PC-3 (cell line): ENCODE results near the gene SNX11. TPM values are rescaled to one million over a fixed set of nuclear protein-coding genes. Genes with fewer than 3 reads are reported as not detected.
A peak's percentile ranks its signal among the peaks of the same experiment; 100 is the strongest.

Source experiments
- ATAC-seq: fragments of 200-7000 bp; cut with Tn5 transposase; 2 replicates; pipeline ENCODE4 v1.9.1; 2020; ENCODE audit warnings: mild to moderate bottlenecking, moderate library complexity
- BruUV-seq: library from RNA; stranded (reverse); fragments of 400-500 nt; replicated peaks from 2 replicates; lab custom pipeline; 2021; lab: Mats Ljungman, UMichigan
- CTCF ChIA-PET: fragments of 300-600 bp; sonication (Branson Sonifier 250); formaldehyde crosslinking; loops from one replicate; lab custom pipeline; 2022; ENCODE audit warnings: antibody characterized with exemption; lab: Charles Lee
- POLR2A ChIA-PET: fragments of 300-600 bp; sonication (Branson Sonifier 250); formaldehyde crosslinking; loops from one replicate; lab custom pipeline; 2022; ENCODE audit warnings: antibody characterized with exemption; ENCODE audit not compliant: unreplicated experiment; lab: Charles Lee
- DNase-seq: peaks from one replicate; pipeline ENCODE4 v3.0.0-alpha.2; 2015
- H2AFZ ChIP-seq: fragments of 300-600 bp; sonication (generic); 2 replicates; pipeline ENCODE4 v1.6.0; 2016; ENCODE audit warnings: antibody characterized with exemption, low read length
- H3F3A ChIP-seq: fragments of 300-600 bp; sonication (generic); one replicate; pipeline ENCODE4 v1.6.0; 2017; ENCODE audit warnings: antibody characterized with exemption, low read length, control low read depth, mild to moderate bottlenecking; ENCODE audit not compliant: unreplicated experiment
- H3K27ac ChIP-seq: fragments of 300-600 bp; sonication (generic); 2 replicates; pipeline ENCODE4 v1.5.1; 2016; ENCODE audit warnings: mild to moderate bottlenecking, low read length
- H3K27me3 ChIP-seq: fragments of 300-600 bp; sonication (generic); 2 replicates; pipeline ENCODE4 v1.6.1; 2016; ENCODE audit warnings: low read length, mixed read lengths
- H3K36me3 ChIP-seq: fragments of 300-600 bp; sonication (generic); 2 replicates; pipeline ENCODE4 v1.6.1; 2016; ENCODE audit warnings: low read depth, mixed run types, low read length, mixed read lengths
- H3K4me1 ChIP-seq: fragments of 300-600 bp; sonication (generic); 2 replicates; pipeline ENCODE4 v1.5.1; 2016; ENCODE audit warnings: low read length; ENCODE audit not compliant: insufficient read depth
- H3K4me2 ChIP-seq: fragments of 300-600 bp; sonication (generic); 2 replicates; pipeline ENCODE4 v1.6.0; 2016; ENCODE audit warnings: low read length
- H3K4me3 ChIP-seq: fragments of 300-600 bp; sonication (generic); 2 replicates; pipeline ENCODE4 v1.5.1; 2016; ENCODE audit warnings: mild to moderate bottlenecking, low read length, mixed read lengths
- H3K79me2 ChIP-seq: fragments of 300-600 bp; sonication (generic); 2 replicates; pipeline ENCODE4 v1.6.1; 2017; ENCODE audit warnings: low read length, mixed read lengths
- H3K9ac ChIP-seq: fragments of 300-600 bp; sonication (generic); 2 replicates; pipeline ENCODE4 v1.6.0; 2016; ENCODE audit warnings: mild to moderate bottlenecking, low read length
- H3K9me2 ChIP-seq: fragments of 300-600 bp; sonication (generic); replicated peaks from 2 replicates; pipeline ENCODE4 v1.6.1; 2016; ENCODE audit warnings: mixed run types, low read length, mixed read lengths
- H3K9me3 ChIP-seq: fragments of 300-600 bp; sonication (generic); 2 replicates; pipeline ENCODE4 v1.6.1; 2016; ENCODE audit warnings: low read length, mixed read lengths
- H4K20me1 ChIP-seq: fragments of 300-600 bp; sonication (generic); 2 replicates; pipeline ENCODE4 v1.6.1; 2016; ENCODE audit warnings: low read length, mixed read lengths
- CTCF ChIP-seq: fragments of 300-600 bp; sonication (generic); conservative IDR thresholded peaks from 2 replicates; pipeline ENCODE4 v1.5.1; 2017; ENCODE audit warnings: antibody characterized with exemption, low read depth, mild to moderate bottlenecking, low read length
- EZH2 ChIP-seq: fragments of 300-600 bp; sonication (generic); IDR thresholded peaks from one replicate; pipeline ENCODE4 v1.6.1; 2017; ENCODE audit warnings: antibody characterized with exemption, mild to moderate bottlenecking, low read length; ENCODE audit not compliant: unreplicated experiment
- EZH2phosphoT487 ChIP-seq: fragments of 300-600 bp; sonication (generic); IDR thresholded peaks from 2 replicates; pipeline ENCODE4 v1.6.1; 2018; ENCODE audit warnings: mild to moderate bottlenecking, antibody characterized with exemption, low read length, borderline replicate concordance
- intact Hi-C: fragments of 100-400 bp; cut with micrococcal nuclease; formaldehyde crosslinking; loops from 2 replicates; pipeline ENCODE4 v1.9.0; 2023
- total RNA-seq: library from RNA; depleted of rRNA; stranded (reverse); fragments of >200 nt; gene quantifications from 2 replicates; pipeline ENCODE4 v1.2.3, GENCODE V29; 2014

Gene SNX11
- total RNA-seq, 1 experiment from 2014 or later, result 17.7 TPM

- no peaks in the 10 kb centered on the region for H4K20me1 ChIP-seq
- intact Hi-C loops, result no loop called here
- H3K36me3 ChIP-seq, result peaks cover under 1% of the 10 kb centered on the region; the same call in 1 of the 2 replicates
- H3K9me3 ChIP-seq, result no peaks in the 10 kb centered on the region
- H3K27me3 ChIP-seq, result no peaks in the 10 kb centered on the region
- H3K4me3 ChIP-seq, result no peak overlapping the region
- POLR2A ChIA-PET, result no interaction called here
- H3F3A ChIP-seq, result no peaks in the 10 kb centered on the region
- H3K9ac ChIP-seq, result no peak overlapping the region
- peak; percentile 90 for ATAC-seq
- CTCF ChIA-PET, result interaction anchor here (0.6 kb wide), 1 partner anchor 16 kb away, joined by 7 read pairs; no protein-coding TSS in a partner anchor
- H3K79me2 ChIP-seq, result no peaks in the 10 kb centered on the region
- 0 out of 2 replicates have a peak overlapping the region, but pooled peaks have one; percentile 1 for H3K4me2 ChIP-seq
- BruUV-seq, result no TSS peak
- H3K4me1 ChIP-seq, result peaks cover 15% of the 10 kb centered on the region
- no peaks in the 10 kb centered on the region for H3K9me2 ChIP-seq
- H3K27ac ChIP-seq, result no peak overlapping the region
- no peak for TF ChIP-seq CTCF
- TF ChIP-seq EZH2phosphoT487, result no peak
- no peak for TF ChIP-seq EZH2
- DNase-seq, result peak; percentile 87
- H2AFZ ChIP-seq, result no peak overlapping the region
Measured at GRCh38 chr17:48127371-48128051, 19.9 kb downstream of the SNX11 start.

GRCh38 chr17:48128400-48128799 is 20.8 kb downstream of the SNX11 start:
- CTCF ChIA-PET, result interaction anchor here (1.1 kb wide), 1 partner anchor 48 kb away, joined by 4 read pairs; no protein-coding TSS in a partner anchor
- H3K79me2 ChIP-seq, result no peaks in the 10 kb centered on the region
- no peak overlapping the region for H3K27ac ChIP-seq
- no peak for TF ChIP-seq EZH2phosphoT487
- no peak for TF ChIP-seq EZH2
- TF ChIP-seq CTCF, result no peak
- H3K9me3 ChIP-seq, result no peaks in the 10 kb centered on the region
- H3K4me2 ChIP-seq, result no peak overlapping the region
- no peaks in the 10 kb centered on the region for H3K27me3 ChIP-seq
- no peak for DNase-seq
- no peaks in the 10 kb centered on the region for H4K20me1 ChIP-seq
- intact Hi-C loops, result no loop called here
- ATAC-seq, result no peak
- H3K9me2 ChIP-seq, result no peaks in the 10 kb centered on the region
- H3F3A ChIP-seq, result no peaks in the 10 kb centered on the region
- H3K9ac ChIP-seq, result no peak overlapping the region
- H2AFZ ChIP-seq, result no peak overlapping the region
- H3K4me1 ChIP-seq, result peaks cover 15% of the 10 kb centered on the region
- POLR2A ChIA-PET, result no interaction called here
- H3K36me3 ChIP-seq, result no peaks in the 10 kb centered on the region; the same call in 1 of the 2 replicates
- H3K4me3 ChIP-seq, result no peak overlapping the region
- no TSS peak for BruUV-seq

- Histone ChIP-seq H3K36me3 (no peaks in the 10 kb centered on the region), H3K9me2 (no peaks in the 10 kb centered on the region), H3K4me1 (peaks cover 15% of the 10 kb centered on the region), H3K4me2 (no peak overlapping the region), H2AFZ (no peak overlapping the region), H3K27ac (no peak overlapping the region), H3K9ac (no peak overlapping the region), H3K27me3 (no peaks in the 10 kb centered on the region), H3K79me2 (no peaks in the 10 kb centered on the region), H3K4me3 (no peak overlapping the region), H3K9me3 (no peaks in the 10 kb centered on the region), H4K20me1 (no peaks in the 10 kb centered on the region), H3F3A (no peaks in the 10 kb centered on the region)
- DNase-seq (no peak), ATAC-seq (no peak)
- TF ChIP-seq EZH2, result no peak
- no peak for TF ChIP-seq EZH2phosphoT487
- no peak for TF ChIP-seq CTCF
- CTCF ChIA-PET, result interaction anchor here (0.6 to 1.1 kb wide), 5 partner anchors 50 to 133 kb away, joined by 3 to 6 read pairs (median 4); no protein-coding TSS in a partner anchor
- POLR2A ChIA-PET, result no interaction called here
- intact Hi-C loops, result loop anchor here (2.0 kb wide), 1 partner anchor 29 kb away; the partner anchor contains the start of gene CBX1
- BruUV-seq, result no TSS peak
Measured at GRCh38 chr17:48129981-48130380, 22.4 kb downstream of the SNX11 start.
